ENCODE measurements around the gene PWWP2B. TPM values are rescaled to one million over a fixed set of nuclear protein-coding genes. Genes with fewer than 3 reads are reported as not detected.
A peak's percentile ranks its signal among the peaks of the same experiment; 100 is the strongest.

The PWWP2B gene
- total and polyA plus RNA-seq, 7 donors, result 7.7 to 50.8 (median 10.2) TPM

DNA sequence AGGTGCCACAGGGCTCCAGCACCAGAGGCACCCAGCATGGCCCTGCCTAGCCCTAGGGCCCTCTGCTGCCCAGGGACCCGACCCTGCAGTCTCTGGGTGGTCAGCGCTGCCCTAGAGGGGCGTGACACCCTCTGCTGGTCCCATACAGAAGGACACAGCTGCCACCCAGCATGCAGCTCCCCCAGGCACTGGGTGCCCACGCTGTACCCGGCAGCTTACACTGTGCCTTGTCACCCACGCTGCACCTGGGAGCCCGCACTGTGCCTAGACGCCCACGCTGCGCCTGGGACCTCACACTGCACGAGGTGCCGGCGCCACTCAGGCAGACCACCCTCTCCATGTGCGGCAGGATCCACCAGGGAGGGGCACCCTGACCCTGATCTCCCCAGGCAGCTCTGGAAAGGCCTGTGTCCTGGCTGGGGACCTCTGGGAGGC is 55.2 kb downstream of the PWWP2B start:
- TF ChIP-seq POLR2AphosphoS5 (IDR thresholded peaks at IDR 0.05) (no peak), EP300 (IDR thresholded peaks at IDR 0.05) (no peak), POLR2A (IDR thresholded peaks at IDR 0.05) (no peak)
- TF ChIP-seq, protein P1, sequence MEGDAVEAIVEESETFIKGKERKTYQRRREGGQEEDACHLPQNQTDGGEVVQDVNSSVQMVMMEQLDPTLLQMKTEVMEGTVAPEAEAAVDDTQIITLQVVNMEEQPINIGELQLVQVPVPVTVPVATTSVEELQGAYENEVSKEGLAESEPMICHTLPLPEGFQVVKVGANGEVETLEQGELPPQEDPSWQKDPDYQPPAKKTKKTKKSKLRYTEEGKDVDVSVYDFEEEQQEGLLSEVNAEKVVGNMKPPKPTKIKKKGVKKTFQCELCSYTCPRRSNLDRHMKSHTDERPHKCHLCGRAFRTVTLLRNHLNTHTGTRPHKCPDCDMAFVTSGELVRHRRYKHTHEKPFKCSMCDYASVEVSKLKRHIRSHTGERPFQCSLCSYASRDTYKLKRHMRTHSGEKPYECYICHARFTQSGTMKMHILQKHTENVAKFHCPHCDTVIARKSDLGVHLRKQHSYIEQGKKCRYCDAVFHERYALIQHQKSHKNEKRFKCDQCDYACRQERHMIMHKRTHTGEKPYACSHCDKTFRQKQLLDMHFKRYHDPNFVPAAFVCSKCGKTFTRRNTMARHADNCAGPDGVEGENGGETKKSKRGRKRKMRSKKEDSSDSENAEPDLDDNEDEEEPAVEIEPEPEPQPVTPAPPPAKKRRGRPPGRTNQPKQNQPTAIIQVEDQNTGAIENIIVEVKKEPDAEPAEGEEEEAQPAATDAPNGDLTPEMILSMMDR (IDR thresholded peaks at IDR 0.05), result peak in 2 of 4 experiments; percentile 5 to 31
- Histone ChIP-seq H3K36me3 (no peaks in the 10 kb centered on the region), H3K4me1 (peaks cover 0 to 28% (median 27%) of the 10 kb centered on the region in 4 donors), H3K4me3 (no peak overlapping the region), H3K27me3 (no peaks in the 10 kb centered on the region), H3K27ac (peak overlapping the region in 3 of 4 donors; percentile 10 to 63 (median 52)), H3K9me3 (no peaks in the 10 kb centered on the region)
- DNase-seq, result no peak
- intact Hi-C loops (cut with DNase I), result loop anchor here (2.0 to 10.0 kb wide), 3 partner anchors 55 to 333 kb away; partner anchors contain the start of genes NKX6-2 and PWWP2B
- 50 to 68% methylated on average over 14 of the region's 14 CpGs for WGBS, 2 donors

DNA sequence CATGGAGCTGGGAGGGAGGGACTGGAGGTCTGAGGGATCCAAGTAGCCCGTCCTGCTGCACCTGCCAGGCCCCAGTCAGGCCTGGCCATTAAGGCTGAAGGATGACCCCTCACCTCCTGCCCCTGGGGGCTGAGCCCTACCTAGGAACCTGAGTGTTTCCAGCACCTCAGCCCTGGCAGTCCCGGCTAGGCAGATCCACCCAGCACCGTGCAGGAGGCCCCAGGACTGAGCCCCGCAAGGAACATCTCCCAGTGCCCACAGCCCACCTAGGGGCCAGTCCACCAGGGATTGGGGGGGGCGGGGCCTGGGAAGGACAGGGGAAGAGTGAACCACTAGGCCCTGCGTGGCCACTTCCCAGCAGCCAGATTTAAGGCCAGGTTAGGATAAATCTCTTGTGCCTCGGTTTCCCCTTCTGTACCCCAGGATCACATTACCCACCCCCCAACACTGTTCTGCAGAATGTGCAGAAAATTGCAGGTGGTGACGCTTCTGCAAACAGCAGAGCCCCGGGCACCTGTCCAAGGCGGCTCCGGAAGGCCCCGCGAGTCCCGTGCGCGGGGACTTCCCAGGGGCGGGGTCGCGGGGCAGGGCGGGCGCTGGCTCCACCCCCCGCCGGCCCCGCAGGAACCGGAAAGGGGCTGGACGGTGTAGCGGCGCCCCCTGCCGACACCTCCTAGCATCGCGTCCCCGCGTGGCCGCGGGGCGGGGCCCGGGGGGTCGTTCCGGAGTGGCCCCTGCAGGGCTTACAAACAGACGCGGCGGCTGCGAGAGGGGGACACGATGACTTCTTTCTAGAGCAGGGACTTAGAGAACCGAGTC is 55.9 kb downstream of the PWWP2B start:
- peaks cover 0 to 21% (median 21%) of the 10 kb centered on the region in 4 donors for H3K4me1 ChIP-seq
- H3K4me3 ChIP-seq, result peak overlapping the region in 3 of 4 donors; percentile 3 to 30 (median 12)
- peak; percentile 92 for DNase-seq
- no peaks in the 10 kb centered on the region for H3K9me3 ChIP-seq
- intact Hi-C loops (cut with DNase I), result loop anchor here (1.0 to 10.0 kb wide), 4 partner anchors 56 to 332 kb away; partner anchors contain the start of genes NKX6-2 and PWWP2B
- no peaks in the 10 kb centered on the region for H3K27me3 ChIP-seq
- WGBS, 2 donors, result 3 to 6% methylated on average over 45 of the region's 45 CpGs
- TF ChIP-seq EP300 (IDR thresholded peaks at IDR 0.05), result no peak
- TF ChIP-seq POLR2AphosphoS5 (IDR thresholded peaks at IDR 0.05), result peak in 1 of 4 donors; percentile 13
- TF ChIP-seq POLR2A (IDR thresholded peaks at IDR 0.05), result no peak
- TF ChIP-seq, protein P1 (IDR thresholded peaks at IDR 0.05), result peak; percentile 88 to 99 (median 93)
- peak overlapping the region in 3 of 4 donors; percentile 10 to 63 (median 52) for H3K27ac ChIP-seq
- no peaks in the 10 kb centered on the region for H3K36me3 ChIP-seq

DNA sequence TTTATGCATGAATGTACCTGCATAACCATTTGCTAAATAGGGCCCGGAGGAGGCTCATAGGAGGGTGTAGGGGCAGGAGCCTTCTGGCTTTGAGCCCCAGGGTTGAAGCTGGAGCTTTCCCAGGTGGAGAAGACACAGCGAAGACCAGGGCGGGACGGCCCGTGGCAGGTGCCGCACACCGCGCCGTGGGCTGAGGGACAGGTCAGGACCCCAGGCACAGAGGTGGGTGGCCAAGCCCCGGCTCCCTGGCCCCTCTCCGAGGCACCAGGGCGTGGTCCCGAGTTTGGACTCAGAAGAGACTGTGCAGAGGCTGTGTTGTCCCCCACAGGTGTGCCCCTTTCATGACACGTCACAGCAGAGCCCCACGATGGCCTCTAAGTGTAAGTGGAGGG is 56.5 kb downstream of the PWWP2B start:
- Histone ChIP-seq H3K27me3 (no peaks in the 10 kb centered on the region), H3K4me1 (peaks cover 0 to 20% (median 19%) of the 10 kb centered on the region in 4 donors), H3K9me3 (no peaks in the 10 kb centered on the region), H3K27ac (no peak overlapping the region), H3K4me3 (peak overlapping the region in 3 of 4 donors; percentile 3 to 30 (median 12)), H3K36me3 (no peaks in the 10 kb centered on the region)
- intact Hi-C loops (cut with DNase I), result loop anchor here (1.0 to 10.0 kb wide), 4 partner anchors 57 to 331 kb away; partner anchors contain the start of genes NKX6-2 and PWWP2B
- TF ChIP-seq, protein P1 (IDR thresholded peaks at IDR 0.05), result no peak
- TF ChIP-seq POLR2A (IDR thresholded peaks at IDR 0.05) (no peak), POLR2AphosphoS5 (IDR thresholded peaks at IDR 0.05) (no peak), EP300 (IDR thresholded peaks at IDR 0.05) (no peak)
- DNase-seq, result no peak
- 43 to 59% methylated on average over 15 of the region's 15 CpGs for WGBS, 2 donors

DNA sequence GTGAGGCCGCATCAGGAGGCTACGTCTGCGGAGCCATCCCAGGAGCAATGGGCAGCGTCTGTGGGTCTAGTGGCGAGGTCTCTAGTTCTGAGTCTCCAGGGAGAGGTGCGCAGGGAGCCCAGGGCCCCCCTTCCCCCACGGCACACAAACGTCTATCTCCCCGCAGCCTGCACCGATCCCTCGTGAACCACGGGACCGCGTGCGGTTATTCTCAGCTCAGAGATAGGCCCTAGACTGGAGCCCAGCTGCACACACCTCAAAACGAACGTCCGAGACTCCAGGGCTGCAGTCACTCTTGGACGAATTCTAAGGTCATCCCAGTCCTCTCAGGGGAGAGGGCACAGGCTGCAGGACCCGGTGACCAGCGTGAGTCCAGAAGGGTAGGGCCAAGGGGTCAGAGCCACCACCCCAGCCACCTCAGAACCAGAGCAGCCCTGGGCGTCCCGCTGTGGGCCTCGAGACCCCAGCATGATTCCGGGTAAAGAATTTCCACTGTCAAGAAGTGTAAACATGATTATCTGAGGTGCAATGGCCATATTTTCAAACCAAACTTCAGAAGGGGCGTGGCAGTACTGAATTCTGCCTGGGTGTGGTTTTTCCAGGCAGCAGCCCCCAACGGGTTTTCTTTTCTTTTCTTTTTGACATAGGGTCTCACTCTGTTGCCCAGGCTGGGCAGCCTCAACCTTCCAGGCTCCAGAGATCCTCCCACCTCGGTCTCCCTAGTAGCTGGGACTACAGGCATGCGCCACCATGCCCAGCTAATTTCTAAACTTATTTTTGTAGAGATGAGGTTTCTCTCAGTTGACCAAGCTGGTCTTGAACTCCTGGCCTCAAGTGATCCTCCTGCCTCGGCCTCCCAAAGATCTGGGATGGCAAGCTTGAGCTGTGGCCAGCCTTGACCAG is 57.5 kb downstream of the PWWP2B start:
- no peak for TF ChIP-seq POLR2A (IDR thresholded peaks at IDR 0.05)
- no peak for TF ChIP-seq EP300 (IDR thresholded peaks at IDR 0.05)
- TF ChIP-seq POLR2AphosphoS5 (IDR thresholded peaks at IDR 0.05), result no peak
- TF ChIP-seq, protein P1 (IDR thresholded peaks at IDR 0.05), result no peak
- Histone ChIP-seq H3K36me3 (no peaks in the 10 kb centered on the region), H3K27me3 (no peaks in the 10 kb centered on the region), H3K4me1 (peaks cover 0 to 27% (median 23%) of the 10 kb centered on the region in 4 donors), H3K9me3 (no peaks in the 10 kb centered on the region), H3K27ac (no peak overlapping the region), H3K4me3 (no peak overlapping the region)
- WGBS, 2 donors, result 74 to 87% methylated on average over 30 of the region's 30 CpGs
- no peak for DNase-seq
- intact Hi-C loops (cut with DNase I), result loop anchor here (5.0 to 10.0 kb wide), 2 partner anchors 232 to 330 kb away; partner anchors contain the start of gene NKX6-2

All from sigmoid colon (tissue), 7 donors.